LNCAP (cell line): ENCODE results near the gene MACROD1.

Source experiments
- TF ChIP-seq, protein P1 (sequence below): fragments of 450-650 bp; IDR thresholded peaks from 2 replicates; pipeline ENCODE4 v1.5.1; 2017; ENCODE audit warnings: mild to moderate bottlenecking

The MACROD1 gene

GRCh38 chr11:64014356-64014755 is 151.6 kb downstream of the MACROD1 start:
- TF ChIP-seq, protein P1, sequence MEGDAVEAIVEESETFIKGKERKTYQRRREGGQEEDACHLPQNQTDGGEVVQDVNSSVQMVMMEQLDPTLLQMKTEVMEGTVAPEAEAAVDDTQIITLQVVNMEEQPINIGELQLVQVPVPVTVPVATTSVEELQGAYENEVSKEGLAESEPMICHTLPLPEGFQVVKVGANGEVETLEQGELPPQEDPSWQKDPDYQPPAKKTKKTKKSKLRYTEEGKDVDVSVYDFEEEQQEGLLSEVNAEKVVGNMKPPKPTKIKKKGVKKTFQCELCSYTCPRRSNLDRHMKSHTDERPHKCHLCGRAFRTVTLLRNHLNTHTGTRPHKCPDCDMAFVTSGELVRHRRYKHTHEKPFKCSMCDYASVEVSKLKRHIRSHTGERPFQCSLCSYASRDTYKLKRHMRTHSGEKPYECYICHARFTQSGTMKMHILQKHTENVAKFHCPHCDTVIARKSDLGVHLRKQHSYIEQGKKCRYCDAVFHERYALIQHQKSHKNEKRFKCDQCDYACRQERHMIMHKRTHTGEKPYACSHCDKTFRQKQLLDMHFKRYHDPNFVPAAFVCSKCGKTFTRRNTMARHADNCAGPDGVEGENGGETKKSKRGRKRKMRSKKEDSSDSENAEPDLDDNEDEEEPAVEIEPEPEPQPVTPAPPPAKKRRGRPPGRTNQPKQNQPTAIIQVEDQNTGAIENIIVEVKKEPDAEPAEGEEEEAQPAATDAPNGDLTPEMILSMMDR = no peak

DNA sequence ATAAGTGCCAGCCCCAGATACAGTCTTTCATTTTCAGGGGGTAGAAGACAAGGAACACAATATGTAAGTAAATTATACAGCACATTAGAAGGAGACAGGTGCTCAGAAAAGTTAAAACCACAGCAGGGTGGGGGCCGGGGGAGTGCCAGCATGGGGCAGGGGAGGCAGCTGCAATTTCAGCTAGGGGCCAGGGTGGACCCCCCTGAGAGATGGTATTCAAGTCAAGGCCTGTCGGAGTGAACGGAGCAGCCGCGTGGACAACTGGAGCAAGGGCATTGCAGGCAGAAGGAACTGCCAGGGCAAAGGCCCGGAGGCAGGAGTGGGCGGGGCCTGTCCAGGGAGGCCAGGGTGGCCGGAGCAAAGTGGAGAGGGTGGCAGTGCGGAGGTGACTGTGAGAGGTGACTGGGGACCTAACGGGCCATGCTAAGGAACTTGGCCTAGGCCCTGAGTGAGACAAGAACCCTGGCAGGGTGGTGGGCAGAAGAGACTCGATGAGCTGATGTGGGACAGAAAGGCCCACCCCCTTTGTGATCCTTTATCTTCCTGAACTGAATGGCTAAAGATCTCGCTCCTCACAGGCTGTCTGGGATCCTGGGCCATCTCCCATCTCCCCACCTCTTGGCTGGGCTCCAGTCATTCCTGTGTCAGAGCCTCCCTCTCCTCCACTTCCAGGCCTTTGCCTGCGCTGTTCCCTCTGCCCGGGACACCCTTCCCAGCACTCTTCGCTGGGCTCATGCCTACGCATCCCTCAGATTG is 152.6 kb downstream of the MACROD1 start:
- TF ChIP-seq, protein P1 = no peak

GRCh38 chr11:64011371-64011770 is 154.5 kb downstream of the MACROD1 start:
- TF ChIP-seq, protein P1 = no peak

DNA sequence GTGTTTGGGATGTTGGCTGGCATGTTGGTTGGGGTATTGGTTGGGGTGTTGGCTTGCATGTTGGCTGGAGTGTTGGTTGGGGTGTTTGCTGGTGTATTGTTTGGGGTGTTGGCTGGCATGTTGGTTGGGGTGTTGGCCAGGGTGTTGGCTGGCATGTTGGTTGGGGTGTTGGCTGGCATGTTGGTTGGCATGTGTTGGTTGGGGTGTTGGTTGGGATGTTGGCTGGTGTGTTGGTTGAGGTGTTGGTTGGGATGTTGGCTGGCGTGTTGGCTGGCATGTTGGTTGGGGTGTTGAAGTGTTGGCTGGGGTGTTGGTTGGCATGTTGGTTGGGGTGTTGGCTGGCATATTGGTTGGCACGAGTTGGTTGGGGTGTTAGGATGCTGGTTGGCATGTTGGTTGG is 155.1 kb downstream of the MACROD1 start:
- TF ChIP-seq, protein P1 = no peak

GRCh38 chr11:64009710-64010109 is 156.2 kb downstream of the MACROD1 start:
- TF ChIP-seq, protein P1 = no peak

DNA sequence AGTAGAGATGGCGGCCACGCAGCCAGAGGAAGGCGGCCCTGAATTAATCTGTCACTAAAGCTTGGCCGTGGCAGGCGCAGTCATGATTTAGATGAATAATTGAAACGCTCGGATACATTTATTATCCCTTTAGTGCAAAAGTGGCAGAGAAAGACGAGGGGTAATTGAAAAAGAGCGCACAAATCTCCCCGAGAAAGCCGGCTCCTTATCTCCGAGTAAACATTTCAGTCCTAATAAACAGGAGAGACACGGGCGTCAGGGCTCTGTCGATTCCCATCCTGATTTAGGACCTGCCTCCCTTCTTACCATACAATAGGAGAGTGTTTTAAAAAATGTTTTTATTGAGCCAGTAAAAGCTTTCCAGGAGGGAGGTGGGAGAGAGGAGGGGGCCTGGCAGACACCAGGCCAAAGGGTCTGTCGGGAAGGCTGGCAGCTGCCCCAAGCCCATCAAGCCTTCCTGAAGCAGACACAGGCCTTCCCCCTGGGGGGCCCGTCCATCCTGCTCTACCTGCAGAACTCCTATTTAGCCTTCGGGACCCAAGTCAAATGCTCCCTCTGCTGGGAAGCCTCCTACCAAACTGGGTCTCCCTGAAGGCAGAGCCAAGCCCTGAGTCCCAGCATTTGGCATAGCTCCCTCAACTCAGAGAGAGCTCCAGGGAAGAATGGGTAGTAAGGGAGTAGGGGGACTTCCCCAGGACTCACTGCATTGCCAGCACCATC is 156.8 kb downstream of the MACROD1 start:
- TF ChIP-seq, protein P1 = no peak

DNA sequence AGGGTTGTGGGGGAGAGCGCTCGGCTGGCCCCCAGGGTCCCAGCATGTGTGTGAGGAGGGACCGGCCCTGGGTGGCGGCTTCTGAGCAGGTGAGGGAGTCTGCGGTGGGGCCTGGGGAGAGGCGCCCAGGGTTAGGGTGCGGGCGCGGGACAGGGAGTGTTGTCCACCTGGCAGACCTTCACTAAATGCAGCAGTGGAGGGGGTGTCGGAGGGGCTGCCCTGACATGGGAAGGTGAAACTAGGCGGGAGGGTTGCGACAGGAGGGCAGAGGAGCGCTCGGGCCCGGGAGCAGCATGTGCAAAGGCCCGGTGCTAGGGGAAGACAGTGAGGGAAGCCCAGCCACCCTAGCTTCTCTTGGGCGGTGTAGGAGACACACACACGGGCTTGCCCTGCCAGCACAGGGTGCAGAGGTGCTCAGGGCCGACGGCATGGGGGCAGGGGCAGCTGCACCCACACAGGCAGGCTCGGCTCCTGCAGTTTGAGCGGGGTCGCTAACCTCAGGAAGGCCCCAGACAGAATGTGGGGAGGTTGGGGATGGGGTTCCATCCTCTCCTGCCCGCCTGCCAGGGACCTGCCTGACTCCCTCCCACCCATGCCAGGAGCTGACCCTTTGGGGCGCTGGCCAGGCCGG is 157.5 kb downstream of the MACROD1 start:
- TF ChIP-seq, protein P1 = no peak
